SK-N-DZ (cell line): ENCODE measurements around the gene TMEM150B.

ENCODE experiments used
- DNase-seq: peaks from one replicate; pipeline ENCODE4 v3.0.0-alpha.2; 2015; ENCODE audit warnings: low spot score

TMEM150B gene

DNA sequence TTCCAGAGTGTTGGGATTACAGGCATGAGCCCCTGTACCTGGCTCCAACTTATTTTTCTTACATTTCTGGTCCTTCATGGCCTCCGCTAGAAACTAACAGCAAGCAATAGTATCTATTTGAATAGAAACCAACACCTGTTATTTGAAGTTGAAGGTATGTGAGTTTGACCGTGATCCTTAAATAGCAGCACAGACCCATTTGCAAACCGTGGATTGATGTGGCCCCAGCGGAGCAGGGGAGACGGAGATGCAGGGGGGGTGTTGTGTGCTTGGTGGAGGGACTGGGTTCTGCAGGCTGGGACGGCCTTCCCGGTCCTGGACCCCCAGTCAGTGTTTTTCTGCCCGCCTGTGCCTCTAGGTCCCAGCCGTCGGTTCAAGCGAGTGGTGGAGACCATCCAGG is 16.9 kb downstream of the TMEM150B start:
- no peak for DNase-seq

DNA sequence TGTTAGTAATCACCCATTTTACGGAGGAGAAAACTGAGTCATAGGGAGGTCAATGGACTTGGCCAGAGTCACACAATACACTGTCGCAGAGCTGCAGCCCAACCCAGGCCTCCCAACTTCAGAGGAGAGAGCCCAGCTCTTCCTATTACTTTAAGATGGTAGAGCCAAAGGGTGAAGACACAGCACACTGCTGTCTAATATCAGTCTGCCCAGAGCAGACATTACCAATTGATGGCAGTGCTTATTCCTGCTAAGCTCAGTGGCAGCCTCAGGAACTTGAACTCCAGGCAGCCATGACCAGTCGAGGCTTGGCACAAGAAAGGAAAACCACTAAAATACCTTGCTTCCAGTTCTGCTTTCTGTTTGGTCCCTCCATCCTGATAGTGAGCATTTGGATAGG is 18.4 kb downstream of the TMEM150B start:
- DNase-seq: no peak

DNA sequence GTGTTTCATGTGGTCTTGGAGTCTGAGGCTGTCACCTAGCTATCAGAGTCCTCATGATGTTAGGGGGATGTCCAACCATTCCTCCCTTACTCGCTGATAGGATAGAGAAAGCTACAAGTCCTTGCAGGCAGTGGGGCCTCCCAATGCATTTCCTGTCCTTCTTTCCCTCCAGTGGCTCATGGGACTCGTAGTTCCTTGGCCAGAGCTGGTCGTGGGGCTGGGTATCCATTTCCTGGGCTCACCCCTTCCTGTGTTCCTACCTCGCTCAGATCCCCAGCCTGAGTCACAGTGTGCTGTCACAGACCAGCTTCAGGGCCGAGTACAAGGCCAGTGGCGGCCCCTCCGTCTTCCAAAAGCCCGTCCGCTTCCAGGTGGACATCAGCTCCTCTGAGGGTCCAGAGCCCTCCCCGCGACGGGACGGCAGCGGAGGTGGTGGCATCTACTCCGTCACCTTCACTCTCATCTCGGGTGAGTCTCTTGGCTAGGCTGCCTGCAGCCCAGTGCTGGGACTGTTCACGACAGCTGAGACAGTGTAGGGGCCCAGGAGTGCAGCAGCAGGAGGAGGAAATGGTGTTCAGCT is 19.1 kb downstream of the TMEM150B start:
- DNase-seq: no peak

DNA sequence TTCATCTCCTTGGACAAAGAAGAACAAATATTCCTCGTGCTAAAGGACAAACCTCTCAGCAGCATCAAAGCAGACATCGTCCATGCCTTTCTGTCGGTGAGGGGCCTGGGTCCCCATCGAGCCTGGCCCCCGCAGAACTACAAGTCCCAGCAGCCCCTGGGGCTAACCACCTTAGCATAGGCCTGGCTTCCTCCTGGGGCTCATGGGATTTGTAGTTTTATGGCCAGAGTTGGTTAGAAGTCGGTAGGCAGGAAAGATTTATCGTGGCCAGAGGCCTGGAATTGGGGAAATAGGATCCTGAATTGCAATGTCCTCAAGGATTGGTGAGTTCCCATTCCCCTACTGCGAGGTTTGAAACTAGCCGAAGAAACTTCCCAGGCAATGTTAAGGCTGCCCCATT is 19.6 kb downstream of the TMEM150B start:
- no peak for DNase-seq

DNA sequence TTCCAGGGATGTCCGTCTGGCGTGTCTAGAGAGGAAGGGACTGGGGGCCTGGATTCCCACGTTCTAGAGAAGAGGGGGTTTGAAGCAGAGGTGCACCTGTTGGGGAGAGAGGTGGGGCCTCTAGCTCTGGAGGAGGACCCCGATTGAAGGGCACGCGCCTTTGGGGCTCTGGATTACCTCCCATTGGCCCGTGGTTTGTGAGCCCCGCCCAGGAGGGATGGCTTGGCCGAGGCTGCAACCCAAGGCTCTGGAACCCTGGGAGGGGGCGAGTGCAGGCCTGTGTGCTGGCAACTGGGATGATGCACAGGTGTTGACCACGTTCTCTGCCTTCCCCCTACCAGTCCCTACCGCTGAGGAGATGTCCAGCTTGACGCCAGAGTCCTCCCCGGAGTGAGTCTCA is 20.2 kb downstream of the TMEM150B start:
- no peak for DNase-seq

DNA sequence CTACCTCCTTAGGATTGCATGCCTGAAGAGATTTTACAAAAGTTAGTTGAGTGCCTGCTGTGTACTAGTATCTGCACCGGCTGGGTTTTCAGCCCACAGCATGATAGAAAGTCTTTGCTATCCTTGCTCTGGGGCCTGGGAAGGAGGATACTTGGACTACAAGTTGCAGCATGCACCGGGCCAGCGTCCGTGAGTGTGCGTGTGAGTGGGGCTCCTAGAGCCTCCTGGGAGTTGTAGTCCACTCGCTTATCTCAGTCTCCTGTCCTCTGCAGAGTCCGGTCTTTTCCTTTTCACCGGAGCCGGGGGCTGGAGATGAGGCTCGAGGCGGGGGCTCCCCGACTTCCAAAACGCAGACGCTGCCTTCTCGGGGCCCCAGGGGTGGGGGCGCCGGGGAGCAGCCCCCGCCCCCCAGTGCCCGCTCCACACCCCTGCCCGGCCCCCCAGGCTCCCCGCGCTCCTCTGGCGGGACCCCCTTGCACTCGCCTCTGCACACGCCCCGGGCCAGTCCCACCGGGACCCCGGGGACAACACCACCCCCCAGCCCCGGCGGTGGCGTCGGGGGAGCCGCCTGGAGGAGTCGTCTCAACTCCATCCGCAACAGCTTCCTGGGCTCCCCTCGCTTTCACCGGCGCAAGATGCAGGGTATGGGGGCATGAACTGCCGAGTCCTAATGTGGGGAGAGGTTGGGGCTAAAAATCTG is 20.7 kb downstream of the TMEM150B start:
- peak; percentile 30 for DNase-seq

DNA sequence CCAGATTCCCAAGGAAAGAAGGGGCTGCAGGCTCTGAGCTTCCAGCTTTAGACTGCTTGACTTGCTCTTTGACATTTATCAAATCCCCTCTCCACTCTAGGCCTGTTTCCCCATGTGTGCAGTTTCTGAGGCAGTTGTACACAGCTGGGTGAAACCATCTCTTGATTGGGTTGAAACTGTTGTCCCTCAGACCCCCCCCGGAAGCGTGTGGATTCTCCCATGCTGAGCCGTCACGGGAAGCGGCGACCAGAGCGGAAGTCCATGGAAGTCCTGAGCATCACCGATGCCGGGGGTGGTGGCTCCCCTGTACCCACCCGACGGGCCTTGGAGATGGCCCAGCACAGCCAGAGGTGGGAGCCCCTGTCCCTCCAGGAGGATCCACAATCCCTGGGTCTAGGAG is 21.7 kb downstream of the TMEM150B start:
- no peak for DNase-seq

DNA sequence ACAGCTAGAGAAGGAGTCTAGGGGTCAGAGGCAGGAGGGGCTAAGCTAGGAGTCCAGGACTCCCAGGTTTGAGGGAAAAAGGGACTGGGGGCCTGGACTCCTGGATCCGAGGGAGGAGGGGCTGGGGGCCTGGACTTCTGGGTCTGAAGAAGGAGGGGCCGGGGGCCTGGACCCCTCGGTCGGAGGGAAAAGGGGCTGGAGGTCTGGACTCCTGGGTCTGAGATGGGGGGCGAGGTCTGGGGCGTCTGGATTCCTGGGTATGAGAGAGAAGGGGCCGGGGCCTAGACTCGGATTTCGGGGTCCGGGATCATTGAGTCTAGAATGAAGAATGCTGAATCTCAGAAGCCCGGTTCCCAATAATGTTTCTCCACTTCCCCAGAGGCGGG is 22.8 kb downstream of the TMEM150B start:
- no peak for DNase-seq

DNA sequence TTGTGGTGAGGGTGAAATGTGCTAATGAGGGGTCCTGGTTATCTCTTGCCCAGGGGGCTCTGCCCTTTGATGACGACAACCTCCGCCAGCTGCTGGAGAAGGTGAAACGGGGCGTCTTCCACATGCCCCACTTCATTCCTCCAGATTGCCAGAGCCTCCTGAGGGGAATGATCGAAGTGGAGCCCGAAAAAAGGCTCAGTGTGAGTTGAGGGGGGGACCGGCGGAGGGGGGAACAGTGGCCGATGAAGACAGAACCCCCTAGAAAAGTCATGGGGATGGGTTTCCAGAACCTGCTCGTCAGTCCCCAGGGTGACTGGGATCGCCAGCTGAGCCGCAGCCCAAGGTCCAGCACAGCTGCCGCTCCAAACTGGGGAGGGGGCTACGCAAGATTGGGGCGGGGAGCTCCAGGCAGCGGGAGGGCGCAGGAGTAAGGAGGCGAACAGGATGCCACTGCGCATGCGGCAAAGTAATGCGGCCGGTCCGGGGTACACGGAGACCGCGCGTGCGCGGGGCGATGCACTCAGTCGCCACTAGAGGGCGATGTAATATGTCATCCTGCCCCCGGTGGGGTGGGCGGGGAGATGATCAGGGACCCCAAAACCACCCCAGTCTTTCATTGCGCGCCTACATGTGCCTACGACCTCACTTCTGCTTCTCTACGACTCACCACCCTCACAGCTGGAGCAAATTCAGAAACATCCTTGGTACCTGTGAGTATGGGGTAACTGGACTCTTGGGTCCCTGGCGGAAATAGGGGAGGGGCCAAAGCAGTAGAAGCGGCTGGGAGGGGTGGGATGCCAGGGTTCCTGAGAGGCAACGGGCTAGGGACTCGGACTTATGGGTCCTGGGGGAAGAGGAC is 23.5 kb downstream of the TMEM150B start:
- peak; percentile 65 for DNase-seq

DNA sequence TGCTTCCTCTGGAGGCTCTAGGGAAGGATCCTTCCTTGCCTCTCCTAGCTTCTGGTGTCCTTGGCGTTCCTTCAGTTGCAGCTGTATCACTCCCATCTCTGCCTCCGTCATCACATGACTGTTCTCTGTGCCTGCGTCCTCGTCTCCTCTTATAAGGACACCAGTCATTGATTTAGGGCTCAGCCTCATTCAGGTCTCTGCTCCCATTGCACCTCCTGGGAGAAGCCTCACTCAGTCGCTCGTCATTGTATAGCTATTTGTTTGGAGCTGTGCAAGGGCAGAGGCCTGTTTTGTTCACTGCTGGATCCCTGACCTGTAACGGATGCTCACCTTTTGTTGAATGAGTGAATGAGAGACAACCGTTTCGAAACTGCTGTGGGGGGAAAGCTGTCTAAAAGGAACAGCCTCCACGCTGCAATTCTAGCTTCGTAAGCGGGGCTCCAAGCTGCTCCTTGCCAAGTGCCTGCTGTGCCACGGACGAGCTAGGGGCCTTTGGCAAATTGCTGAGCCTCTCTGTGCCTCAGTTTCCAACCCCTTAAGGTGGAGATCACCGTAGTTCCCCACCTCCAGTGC is 24.2 kb downstream of the TMEM150B start:
- no peak for DNase-seq

DNA sequence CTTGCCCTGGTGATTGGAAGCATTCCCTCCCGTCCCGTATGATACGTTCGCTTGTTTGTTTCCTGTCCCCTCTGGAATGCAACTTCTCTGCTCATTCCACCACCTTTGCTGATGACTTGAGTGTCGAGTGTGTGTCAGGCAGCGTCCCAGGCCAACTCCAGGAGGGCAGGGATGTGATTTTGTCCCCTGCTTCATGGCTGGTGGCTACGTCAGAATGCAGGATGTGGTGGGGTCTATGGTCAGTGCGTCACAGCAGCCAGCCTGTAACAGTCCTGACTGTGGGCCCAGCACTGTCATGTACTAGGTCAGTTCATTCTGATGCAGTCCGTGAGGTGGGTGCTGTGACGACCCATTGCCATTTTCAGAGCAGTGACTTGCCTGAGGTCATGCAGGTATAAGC is 25.1 kb downstream of the TMEM150B start:
- no peak for DNase-seq

DNA sequence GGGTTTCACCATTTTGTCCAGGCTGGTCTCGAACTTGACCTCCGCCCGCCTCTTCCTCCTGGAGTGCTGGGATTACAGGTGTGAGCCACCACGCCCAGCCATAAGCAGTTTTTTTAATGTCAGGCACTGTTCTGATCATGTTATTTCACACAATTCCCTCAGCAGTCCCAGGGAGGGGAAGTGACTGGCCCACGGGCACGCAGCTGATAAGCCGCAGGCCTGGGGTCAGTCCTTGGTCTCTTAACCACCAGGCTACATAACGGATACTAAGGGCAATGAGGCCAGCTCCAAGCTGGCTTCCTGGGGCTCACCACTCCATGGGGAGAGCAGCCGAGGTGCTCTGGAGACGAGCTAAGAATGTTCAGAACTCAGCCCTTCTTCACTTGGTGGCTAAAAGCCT is 27.9 kb downstream of the TMEM150B start:
- no peak for DNase-seq

DNA sequence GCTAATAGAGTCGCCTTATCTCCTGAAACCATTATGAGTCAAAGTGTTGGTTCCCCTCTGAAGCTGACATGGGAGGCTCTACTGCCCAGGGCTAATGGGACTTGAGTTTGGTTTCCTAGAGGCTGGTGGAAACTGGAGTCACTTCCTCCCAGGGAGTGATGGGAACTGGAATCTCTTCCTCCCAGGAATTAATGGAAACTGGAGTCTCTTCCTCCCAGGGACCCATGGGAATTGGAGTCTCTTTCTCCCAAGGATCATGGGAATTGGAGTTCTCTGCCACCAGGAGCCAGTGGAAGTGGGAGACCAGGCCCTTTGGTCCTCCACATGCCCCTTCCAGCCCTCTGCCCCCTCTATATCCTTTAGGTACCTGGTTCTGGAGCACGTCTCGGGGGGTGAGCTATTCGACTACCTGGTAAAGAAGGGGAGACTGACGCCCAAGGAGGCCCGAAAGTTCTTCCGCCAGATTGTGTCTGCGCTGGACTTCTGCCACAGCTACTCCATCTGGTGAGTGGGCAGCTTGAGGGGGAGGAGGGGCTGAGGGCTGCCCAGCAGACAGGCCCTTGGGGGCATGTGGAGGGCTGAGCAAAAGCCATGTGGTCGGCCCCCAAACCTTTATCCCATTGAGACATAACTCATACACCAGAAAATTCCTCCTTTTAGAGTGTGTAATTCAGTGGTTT is 35.9 kb downstream of the TMEM150B start:
- DNase-seq: no peak

DNA sequence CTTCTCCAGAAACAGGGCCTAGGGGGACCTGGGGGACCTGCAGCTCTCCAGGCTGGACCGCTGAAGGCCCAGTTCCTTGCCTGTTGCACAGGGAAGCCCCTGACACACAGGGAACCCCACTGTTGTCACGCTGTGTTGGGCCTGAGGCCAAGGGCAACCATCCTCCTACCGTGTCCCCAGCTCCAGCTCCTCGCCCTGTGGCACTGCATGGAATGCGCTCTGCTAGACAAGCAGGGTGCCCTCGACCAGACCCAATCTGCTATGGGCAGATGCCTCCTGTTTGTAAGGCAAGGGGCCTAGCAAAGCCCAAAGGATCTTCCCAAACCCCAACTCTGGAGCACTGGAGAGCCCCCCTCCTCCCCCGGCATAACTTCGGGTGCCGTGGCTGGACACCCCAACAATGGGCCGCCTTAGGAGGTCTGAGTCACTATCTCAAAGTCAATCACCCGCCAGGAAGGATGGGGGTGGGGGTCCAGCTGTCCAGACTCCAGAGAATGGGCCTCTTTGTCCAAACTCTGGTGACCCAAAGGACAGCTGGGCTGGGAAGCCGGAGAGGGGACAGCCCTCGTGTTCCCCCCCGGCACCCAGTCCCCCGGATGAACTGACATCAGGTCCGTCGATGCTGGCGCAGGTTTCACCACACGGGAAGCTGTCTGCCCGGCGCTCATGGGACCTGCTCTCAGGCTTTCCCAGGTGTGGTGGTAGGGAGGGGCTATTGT is 37.6 kb downstream of the TMEM150B start:
- DNase-seq: no peak

DNA sequence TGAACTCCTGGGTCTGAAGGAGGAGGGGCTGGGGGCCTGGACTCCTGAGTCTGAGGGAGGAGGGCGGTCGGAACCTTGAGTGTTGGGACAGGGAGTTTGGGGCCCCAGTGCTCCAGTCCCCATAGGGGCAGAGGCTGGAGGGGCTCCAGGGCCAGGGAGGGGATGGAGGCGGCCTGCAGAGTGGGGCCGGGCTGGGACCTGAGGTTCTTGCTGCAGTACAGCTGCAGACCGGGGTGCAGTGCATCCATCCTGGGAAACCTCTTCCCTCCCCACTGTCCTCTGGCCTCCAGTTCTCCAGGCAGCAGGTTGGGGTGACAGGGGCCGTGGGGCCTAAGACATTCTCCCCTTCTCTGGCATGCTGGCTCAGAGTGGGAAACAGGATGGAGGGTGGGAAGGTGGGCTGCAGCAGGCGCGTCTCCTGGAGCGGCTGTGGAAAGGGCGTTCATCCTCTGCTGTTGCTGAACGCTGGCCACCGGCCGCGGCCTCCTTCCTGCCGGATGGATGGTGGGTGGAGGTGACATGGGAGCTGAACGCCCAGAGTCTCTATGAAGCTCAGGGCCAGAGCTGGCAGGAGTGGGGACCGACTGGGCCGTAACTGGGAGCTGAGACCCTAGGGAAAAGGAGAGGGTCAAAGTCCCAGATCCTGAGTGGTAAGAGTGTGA is 39.8 kb downstream of the TMEM150B start:
- DNase-seq: no peak

DNA sequence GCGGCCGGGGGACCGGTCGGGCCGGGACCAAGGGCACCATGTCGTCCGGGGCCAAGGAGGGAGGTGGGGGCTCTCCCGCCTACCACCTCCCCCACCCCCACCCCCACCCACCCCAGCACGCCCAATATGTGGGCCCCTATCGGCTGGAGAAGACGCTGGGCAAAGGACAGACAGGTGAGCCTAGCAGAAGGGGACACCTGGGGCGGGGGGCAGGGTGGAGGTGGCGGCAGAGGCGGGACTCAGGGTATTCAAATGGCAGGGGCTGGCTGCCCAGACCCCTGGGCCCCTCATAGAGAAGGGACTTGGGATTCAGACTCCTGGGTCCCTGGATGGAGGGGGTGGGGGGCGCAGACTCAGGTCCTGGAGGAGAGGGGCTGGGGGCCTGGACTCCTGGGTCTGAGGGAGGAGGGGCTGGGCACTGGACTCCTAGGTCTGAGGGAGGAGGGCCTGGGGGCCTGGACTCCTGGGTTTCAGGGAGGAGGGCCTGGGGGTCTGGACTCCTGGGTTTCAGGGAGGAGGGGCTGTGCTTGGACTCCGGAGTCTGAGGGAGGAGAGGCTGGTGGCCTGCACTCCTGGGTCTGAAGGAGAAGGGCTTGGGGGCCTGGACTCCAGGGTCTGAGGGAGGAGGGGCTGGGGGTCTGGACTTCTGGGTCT is 40.6 kb downstream of the TMEM150B start:
- DNase-seq: no peak

DNA sequence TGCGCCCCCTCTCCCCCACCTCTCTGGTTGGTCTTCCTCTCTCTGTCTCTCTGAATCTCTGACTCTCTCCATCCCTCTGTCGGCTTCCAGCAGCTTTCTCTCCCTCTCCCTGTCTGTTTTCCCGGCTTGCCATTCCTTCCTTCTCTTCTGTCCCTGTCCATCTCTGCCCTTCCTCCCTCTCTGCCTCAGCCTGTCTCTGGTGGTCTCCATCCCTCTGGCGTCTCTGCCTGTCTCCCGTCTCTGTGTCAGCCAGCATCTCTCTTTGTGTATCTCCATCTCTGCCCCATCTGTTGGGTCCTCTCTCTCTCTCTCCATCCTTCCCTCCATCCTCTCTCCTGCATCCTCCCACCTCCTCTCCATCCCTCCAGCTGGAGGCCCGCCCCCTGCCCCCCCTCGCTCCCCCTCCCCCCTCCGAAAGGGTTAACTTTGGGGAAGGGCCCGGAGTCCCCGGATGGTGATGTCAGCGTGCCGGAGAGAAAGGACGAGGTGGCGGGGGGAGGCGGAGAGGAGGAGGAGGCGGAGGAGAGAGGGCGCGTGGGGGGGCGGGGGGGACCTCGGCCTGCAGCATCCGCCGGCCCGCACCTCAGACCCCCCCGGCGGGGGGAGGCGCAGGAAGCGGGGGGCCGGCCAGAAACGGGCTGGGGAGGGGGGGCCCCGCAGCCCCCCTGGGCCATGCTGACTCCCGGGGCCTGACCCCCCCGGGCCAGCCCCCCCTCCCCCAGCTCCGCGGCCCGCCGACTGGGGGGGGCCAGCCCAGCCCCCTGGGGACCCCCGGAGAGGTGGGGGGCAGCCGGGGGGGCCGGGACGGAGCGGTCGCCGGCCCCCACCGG is 41.4 kb downstream of the TMEM150B start, which contains the start of gene BRSK1:
BRSK1 (plus strand) TSS at position 450 of the 830 bp plus-strand sequence. CDS start 446 bp downstream, outside the sequence.
- peak; percentile 69 for DNase-seq

DNA sequence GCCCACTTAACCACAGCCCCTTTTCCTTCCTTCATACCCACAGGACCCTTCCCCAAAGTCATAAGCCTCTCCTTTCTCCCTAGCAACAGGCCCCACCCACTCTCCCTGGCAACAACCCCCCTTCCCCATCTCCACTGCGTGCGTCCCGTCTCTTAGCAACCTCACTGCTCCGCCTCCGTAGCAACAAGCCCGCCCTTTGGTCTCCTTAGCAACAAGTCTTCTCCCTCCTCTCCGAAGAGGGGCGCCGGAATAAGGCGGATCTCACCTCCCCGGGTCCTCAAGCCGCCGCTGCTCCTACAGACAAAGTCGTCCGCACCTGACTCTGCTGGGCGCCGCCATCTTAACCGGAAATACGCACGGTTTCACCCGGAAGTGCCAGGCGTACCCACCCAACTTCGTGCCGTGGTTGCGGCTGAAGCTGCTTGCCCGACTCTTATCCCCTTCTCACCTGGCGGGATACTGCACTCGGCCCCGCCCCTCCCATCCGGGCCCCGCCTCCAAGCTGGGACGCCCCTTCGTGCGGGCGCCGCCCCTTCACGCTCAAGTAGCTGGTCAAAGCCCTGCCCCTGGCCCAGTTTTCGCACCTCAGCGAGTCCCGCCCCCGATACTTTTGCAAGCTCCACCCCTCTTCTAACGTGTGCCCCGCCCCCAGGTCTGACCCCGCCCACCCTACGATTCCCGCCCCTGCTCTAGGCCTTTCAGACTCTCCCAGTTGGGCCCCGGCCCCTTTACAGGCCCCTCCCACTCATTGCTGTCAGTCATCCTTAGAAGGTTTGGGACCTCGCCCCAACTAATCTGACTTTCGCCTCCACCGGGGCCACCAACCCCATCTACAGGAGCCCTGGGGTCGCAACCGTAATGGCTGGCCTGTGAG is 45.1 kb downstream of the TMEM150B start, which contains the start of gene HSPBP1:
HSPBP1 (minus strand) TSS at position 341 of the 874 bp plus-strand sequence. CDS start 502 bp downstream, outside the sequence.
- DNase-seq: peak; percentile 94
